Gastroesophageal sphincter (tissue), 4 donors: ENCODE data around the gene ADGRD1. TPM values are rescaled to one million over a fixed set of nuclear protein-coding genes. Genes with fewer than 3 reads are reported as not detected.

Source experiments
- ATAC-seq: fragments of 150-250 bp; one replicate; pipeline ENCODE4 v1.9.1; 2016; ENCODE audit warnings: mild to moderate bottlenecking, moderate library complexity
- H3K27ac ChIP-seq, 4 donors: fragments of 200-600 bp; sonication (generic) in 3 of 4; 1 replicate in 3 of 4; 2 replicates in 1 of 4; pipeline ENCODE4 v1.5.1; 2016 to 2019
- H3K27me3 ChIP-seq: fragments of 200-600 bp; sonication (generic); one replicate; pipeline ENCODE4 v1.5.1; 2019
- H3K36me3 ChIP-seq, 2 donors: fragments of 200-600 bp; sonication (generic); one replicate each; pipeline ENCODE4 v1.5.1; 2019; ENCODE audit warnings: control low read depth in 1 of 2
- H3K4me1 ChIP-seq, 3 donors: fragments of 200-600 bp; sonication (generic); 1 replicate in 2 of 3; 2 replicates in 1 of 3; pipeline ENCODE4 v1.5.1; 2016 to 2019; ENCODE audit warnings: control low read depth in 2 of 3
- H3K4me3 ChIP-seq, 2 donors: fragments of 200-600 bp; sonication (generic); one replicate each; pipeline ENCODE4 v1.5.1; 2019; ENCODE audit warnings: mild to moderate bottlenecking in 1 of 2, moderate library complexity in 1 of 2
- H3K9me3 ChIP-seq, 3 donors: fragments of 200-600 bp; sonication (generic); one replicate each; pipeline ENCODE4 v1.5.1; 2017 to 2019; ENCODE audit warnings: control low read depth in 2 of 3
- EP300 ChIP-seq: sonication (generic); formaldehyde crosslinking; IDR thresholded peaks from one replicate; pipeline ENCODE4 v1.6.1; 2017; ENCODE audit warnings: antibody characterized with exemption, mild to moderate bottlenecking
- POLR2A ChIP-seq, 2 donors: fragments of 450-650 bp; IDR thresholded peaks; one replicate each; pipeline ENCODE4 v1.6.1; 2017; ENCODE audit warnings: antibody characterized with exemption in 2 of 2, mild to moderate bottlenecking in 2 of 2, moderate library complexity in 1 of 2
- POLR2AphosphoS5 ChIP-seq: sonication (generic); formaldehyde crosslinking; IDR thresholded peaks from one replicate; pipeline ENCODE4 v1.6.1; 2017; ENCODE audit warnings: antibody characterized with exemption
- WGBS, 2 donors: methylation state at CpG; one replicate each; pipeline ENCODE4 v1.1.5; 2018; ENCODE audit warnings: low coverage in 1 of 2; 5-methylcytosine and 5-hydroxymethylcytosine counted together
- total RNA-seq, 4 donors: library from RNA; depleted of rRNA; stranded (reverse); fragments of >200 nt; gene quantifications; one replicate each; pipeline ENCODE4 v1.1.0, GENCODE V29; 2016
- TF ChIP-seq, protein P1 (sequence below), 4 experiments: fragments of 200-600 bp in 2 of 4; fragments of 450-650 bp in 2 of 4; sonication (generic) in 1 of 4; IDR thresholded peaks; one replicate each; pipeline ENCODE4 v1.5.1; 2017 to 2019; ENCODE audit warnings: antibody characterized with exemption in 4 of 4, mild to moderate bottlenecking in 2 of 4, moderate library complexity in 2 of 4

ADGRD1 gene
- total RNA-seq, 4 donors from 2014 or later, result 19.1 to 43.4 (median 31.3) TPM

DNA sequence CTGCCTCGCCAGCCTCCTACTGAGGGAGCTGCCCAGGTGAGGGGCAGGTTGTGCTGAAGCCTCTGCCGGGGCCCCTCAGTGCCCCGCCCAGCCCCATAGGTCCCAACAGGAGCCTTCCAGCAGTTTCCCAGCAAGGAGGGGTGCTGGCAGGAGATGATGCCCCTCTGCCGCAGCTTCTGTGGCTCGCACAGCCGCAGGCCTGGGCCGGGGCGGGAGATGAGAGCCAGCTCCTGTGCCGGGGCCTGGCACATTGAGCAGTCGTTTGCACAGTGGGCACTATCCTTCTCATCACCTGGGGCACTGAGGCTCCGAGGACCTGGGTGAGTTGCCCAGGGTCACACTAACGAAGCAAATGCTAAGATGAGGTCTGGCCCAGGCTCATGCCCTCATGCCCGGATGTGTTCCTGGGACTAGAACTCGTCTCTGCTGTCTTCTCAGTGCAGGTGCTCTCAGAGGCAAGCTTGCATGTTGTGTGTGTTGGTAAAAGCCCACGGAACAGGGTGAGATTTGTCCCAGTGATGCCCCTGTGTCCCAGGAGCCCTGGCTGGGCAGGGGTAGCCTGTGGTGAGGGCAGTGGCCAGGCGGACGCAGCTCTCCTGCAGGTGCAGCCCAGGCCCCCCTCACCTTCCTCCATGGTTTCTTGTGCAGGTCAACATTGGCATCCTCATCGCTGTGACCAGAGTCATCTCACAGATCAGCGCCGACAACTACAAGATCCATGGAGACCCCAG, 177.5 kb downstream of the ADGRD1 start:
- WGBS, 2 donors, result 100% methylated on average over 2 of the region's 20 CpGs; no CpG with 5 or more reads in 1 of the 2 donors
- H3K4me3 ChIP-seq, result no peak overlapping the region
- ATAC-seq, result no peak
- H3K4me1 ChIP-seq, result peaks cover 0 to 24% (median 13%) of the 10 kb centered on the region in 3 donors
- H3K27ac ChIP-seq, result peak overlapping the region in 2 of 4 donors; percentile 45 to 63
- H3K36me3 ChIP-seq, result peaks cover 0 to 20% of the 10 kb centered on the region in 2 donors
- H3K27me3 ChIP-seq, result no peaks in the 10 kb centered on the region
- no peaks in the 10 kb centered on the region for H3K9me3 ChIP-seq
- no peak for TF ChIP-seq EP300
- TF ChIP-seq, protein P1, sequence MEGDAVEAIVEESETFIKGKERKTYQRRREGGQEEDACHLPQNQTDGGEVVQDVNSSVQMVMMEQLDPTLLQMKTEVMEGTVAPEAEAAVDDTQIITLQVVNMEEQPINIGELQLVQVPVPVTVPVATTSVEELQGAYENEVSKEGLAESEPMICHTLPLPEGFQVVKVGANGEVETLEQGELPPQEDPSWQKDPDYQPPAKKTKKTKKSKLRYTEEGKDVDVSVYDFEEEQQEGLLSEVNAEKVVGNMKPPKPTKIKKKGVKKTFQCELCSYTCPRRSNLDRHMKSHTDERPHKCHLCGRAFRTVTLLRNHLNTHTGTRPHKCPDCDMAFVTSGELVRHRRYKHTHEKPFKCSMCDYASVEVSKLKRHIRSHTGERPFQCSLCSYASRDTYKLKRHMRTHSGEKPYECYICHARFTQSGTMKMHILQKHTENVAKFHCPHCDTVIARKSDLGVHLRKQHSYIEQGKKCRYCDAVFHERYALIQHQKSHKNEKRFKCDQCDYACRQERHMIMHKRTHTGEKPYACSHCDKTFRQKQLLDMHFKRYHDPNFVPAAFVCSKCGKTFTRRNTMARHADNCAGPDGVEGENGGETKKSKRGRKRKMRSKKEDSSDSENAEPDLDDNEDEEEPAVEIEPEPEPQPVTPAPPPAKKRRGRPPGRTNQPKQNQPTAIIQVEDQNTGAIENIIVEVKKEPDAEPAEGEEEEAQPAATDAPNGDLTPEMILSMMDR (IDR thresholded peaks at IDR 0.05), result no peak
- TF ChIP-seq POLR2AphosphoS5, result no peak
- no peak for TF ChIP-seq POLR2A (IDR thresholded peaks at IDR 0.05)

DNA sequence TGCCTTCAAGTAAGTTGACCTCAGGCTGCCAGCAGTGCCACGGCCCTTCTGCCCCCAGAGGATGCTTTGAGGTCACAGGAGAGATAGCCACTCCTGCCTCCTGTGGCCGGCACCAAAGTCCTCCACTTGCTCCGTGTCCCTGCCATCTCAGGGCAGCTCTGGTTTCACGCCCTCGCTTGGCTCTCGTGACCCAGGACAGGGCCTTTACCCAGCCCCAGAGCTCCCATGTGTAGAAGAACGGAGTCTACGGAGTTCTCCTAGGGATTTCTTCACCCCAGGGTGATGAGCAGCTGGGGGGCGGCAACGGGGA, 178.1 kb downstream of the ADGRD1 start:
- H3K4me1 ChIP-seq, result peaks cover 0 to 24% (median 13%) of the 10 kb centered on the region in 3 donors
- 92% methylated on average over 4 of the region's 10 CpGs; no CpG with 5 or more reads in 1 of the 2 donors for WGBS, 2 donors
- H3K27ac ChIP-seq, result peak overlapping the region in 3 of 4 donors; percentile 45 to 63 (median 48)
- TF ChIP-seq, protein P1 (IDR thresholded peaks at IDR 0.05), result no peak
- TF ChIP-seq POLR2AphosphoS5 (no peak), EP300 (no peak), POLR2A (IDR thresholded peaks at IDR 0.05) (no peak)
- no peak for ATAC-seq
- H3K36me3 ChIP-seq, result peaks cover 0 to 25% of the 10 kb centered on the region in 2 donors
- H3K27me3 ChIP-seq, result no peaks in the 10 kb centered on the region
- H3K4me3 ChIP-seq, result no peak overlapping the region
- H3K9me3 ChIP-seq, result no peaks in the 10 kb centered on the region

DNA sequence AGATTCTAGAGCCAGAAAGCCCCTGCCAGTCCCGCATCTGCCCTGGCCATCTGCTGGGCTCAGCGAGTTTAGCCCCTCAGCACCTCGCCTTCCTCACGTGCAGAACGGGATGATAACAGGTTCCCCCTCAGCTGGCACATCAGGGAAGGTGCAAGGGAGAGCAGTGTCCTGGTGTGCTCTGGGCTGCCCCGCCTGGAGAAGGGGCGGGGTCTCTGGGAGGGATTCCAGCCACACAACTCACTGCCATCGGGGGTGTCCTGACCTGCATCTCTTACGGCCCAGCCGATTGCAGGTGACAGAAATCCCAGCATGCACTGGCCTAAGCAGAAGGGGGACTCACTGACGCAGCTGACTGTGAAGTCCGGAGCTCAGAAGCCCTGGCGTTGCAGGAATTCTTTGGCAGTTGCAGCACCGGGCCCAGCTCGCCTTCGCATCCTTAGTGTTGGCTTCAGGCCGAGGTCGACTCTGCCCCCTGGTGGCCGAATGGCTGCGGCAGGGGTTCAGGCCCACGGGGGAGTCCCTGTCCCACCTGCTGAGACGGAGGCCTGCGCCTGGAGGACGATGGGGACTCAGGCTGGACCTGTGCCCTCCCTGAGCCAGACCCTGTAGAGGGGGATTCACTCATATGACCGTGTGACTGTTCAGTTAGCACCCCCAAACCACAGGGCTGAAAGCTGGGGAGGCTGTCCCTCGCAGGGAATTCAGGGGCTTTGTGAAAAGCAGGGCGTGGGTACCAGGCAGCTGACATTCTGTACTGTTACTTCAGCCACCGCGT, 178.6 kb downstream of the ADGRD1 start:
- ATAC-seq, result peak; percentile 59
- H3K27me3 ChIP-seq, result no peaks in the 10 kb centered on the region
- no peak overlapping the region for H3K4me3 ChIP-seq
- peak overlapping the region in 3 of 4 donors; percentile 45 to 63 (median 48) for H3K27ac ChIP-seq
- no peaks in the 10 kb centered on the region for H3K9me3 ChIP-seq
- peaks cover 0 to 24% (median 13%) of the 10 kb centered on the region in 3 donors for H3K4me1 ChIP-seq
- H3K36me3 ChIP-seq, result peaks cover 0 to 30% of the 10 kb centered on the region in 2 donors
- 0 to 81% methylated on average over 4 to 5 of the region's 29 CpGs for WGBS, 2 donors
- TF ChIP-seq, protein P1 (IDR thresholded peaks at IDR 0.05), result peak in 3 of 4 experiments; percentile 77 to 89 (median 83)
- TF ChIP-seq POLR2AphosphoS5, result peak; percentile 60
- no peak for TF ChIP-seq POLR2A (IDR thresholded peaks at IDR 0.05)
- TF ChIP-seq EP300, result no peak

DNA sequence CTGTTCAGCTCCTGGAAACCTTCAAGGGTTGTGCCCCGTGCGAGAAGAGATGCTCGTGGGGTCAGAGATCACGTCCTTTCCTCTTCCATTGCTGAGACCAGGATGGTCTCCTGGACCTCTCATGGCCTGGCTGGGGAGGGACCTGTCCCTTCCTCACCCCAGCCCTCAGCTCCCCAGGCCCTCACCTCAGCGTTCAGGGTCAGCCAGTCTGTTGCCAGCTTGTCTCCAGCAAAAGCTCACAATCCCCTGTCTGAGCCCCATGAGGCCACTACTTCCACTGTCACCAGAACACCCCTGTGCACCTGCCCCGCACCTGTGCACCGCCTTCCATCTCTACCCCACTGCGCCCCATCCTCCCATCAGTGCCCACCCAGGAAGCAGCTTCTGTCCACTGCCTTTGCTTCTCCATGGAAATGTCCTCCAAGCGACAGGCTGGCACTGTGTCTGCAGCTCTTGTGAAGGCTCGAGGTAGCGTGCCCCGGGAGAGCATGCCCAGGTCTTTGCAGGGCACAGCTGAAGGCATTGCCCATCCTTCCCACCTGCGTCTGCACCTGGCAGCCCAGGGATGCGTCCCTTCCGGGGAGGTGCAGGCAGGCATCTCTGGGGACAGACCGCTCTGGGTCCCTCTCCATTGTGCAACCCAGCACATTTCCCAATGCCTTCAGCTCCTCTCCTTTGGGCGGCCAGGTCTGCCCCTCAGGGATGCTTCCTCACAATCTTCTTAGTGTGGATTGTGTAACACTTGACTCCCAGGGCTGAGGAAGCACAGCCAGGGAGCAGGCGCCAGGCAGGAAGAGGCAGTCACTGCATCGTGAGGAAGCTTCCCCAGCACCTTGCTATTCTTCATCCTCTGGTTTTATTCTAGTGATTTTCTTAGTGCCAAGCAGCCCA, 179.6 kb downstream of the ADGRD1 start:
- H3K27ac ChIP-seq, result peak overlapping the region in 3 of 4 donors; percentile 45 to 63 (median 48)
- H3K27me3 ChIP-seq, result no peaks in the 10 kb centered on the region
- H3K36me3 ChIP-seq, result peaks cover 0 to 39% of the 10 kb centered on the region in 2 donors
- no peaks in the 10 kb centered on the region for H3K9me3 ChIP-seq
- 70 to 72% methylated on average over 6 to 9 of the region's 19 CpGs for WGBS, 2 donors
- H3K4me1 ChIP-seq, result peaks cover 0 to 24% (median 13%) of the 10 kb centered on the region in 3 donors
- no peak overlapping the region for H3K4me3 ChIP-seq
- ATAC-seq, result peak; percentile 80
- TF ChIP-seq POLR2A (IDR thresholded peaks at IDR 0.05) (no peak), POLR2AphosphoS5 (no peak), EP300 (no peak)
- TF ChIP-seq, protein P1 (IDR thresholded peaks at IDR 0.05), result no peak
